Fibroblast of mammary gland (primary cell): ENCODE data around the gene SMG6.

Experiments
- DNase-seq: peaks from one replicate; pipeline ENCODE4 v3.0.0-alpha.2; 2010; ENCODE audit warnings: low read depth
- H3K4me3 ChIP-seq: 2 replicates; pipeline ENCODE4 v1.5.1; 2011; ENCODE audit warnings: low read depth, mild to moderate bottlenecking, low read length, moderate library complexity; ENCODE audit not compliant: control insufficient read depth
- TF ChIP-seq, protein P1 (sequence below): conservative IDR thresholded peaks from 2 replicates; pipeline ENCODE4 v1.5.1; 2011; ENCODE audit warnings: low read depth, low read length, inconsistent platforms; ENCODE audit not compliant: control insufficient read depth, insufficient read depth

The SMG6 gene

DNA sequence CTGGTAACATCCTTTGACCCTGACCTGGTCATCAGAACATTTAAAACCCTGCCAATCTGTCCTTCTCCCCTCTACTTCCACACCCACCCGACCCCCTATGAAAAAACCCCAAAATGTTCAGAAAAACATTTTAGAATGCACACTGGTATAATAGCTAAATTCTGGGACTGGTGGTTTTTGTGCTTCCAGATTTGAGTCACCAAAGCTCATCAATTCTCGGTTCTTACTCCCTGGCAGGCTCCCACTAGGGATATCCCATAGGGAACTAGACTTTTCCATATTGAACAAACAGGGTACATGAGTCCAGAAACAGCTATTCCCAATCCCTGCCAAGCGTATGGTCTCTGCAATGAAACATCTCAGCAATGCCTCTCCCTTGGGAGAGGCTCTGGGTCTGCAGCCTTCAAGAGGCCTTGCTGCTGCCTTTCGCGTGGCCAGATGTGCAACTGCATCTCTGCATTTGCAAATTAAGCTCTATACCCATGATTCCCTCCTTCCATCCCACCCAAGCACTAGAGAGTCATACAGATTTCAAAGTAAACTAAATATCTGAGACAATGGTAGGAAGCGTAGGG is 67.7 kb downstream of the SMG6 start:
- H3K4me3 ChIP-seq: no peak overlapping the region
- TF ChIP-seq, protein P1, sequence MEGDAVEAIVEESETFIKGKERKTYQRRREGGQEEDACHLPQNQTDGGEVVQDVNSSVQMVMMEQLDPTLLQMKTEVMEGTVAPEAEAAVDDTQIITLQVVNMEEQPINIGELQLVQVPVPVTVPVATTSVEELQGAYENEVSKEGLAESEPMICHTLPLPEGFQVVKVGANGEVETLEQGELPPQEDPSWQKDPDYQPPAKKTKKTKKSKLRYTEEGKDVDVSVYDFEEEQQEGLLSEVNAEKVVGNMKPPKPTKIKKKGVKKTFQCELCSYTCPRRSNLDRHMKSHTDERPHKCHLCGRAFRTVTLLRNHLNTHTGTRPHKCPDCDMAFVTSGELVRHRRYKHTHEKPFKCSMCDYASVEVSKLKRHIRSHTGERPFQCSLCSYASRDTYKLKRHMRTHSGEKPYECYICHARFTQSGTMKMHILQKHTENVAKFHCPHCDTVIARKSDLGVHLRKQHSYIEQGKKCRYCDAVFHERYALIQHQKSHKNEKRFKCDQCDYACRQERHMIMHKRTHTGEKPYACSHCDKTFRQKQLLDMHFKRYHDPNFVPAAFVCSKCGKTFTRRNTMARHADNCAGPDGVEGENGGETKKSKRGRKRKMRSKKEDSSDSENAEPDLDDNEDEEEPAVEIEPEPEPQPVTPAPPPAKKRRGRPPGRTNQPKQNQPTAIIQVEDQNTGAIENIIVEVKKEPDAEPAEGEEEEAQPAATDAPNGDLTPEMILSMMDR: peak; percentile 10
- peak; percentile 99 for DNase-seq

DNA sequence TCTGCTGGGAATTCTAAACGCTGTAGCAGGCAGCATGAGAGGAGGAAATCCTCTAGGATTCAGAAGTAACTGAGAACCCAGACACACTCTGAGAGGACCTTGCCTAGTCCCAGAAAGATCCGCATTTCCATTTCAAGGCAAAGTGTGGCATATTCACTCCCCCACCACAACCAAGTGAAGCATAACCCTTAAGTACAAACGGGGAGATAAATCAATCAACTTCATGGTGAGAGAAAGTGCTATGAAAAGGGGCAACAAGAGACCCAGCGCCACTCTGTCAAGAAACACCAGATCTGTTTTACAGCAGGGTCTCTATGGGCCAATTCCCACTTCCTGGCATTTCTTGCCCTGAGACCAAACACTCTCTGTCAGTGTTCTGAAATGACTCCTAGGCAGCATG is 68.3 kb downstream of the SMG6 start:
- H3K4me3 ChIP-seq: no peak overlapping the region
- DNase-seq: no peak
- TF ChIP-seq, protein P1: no peak

DNA sequence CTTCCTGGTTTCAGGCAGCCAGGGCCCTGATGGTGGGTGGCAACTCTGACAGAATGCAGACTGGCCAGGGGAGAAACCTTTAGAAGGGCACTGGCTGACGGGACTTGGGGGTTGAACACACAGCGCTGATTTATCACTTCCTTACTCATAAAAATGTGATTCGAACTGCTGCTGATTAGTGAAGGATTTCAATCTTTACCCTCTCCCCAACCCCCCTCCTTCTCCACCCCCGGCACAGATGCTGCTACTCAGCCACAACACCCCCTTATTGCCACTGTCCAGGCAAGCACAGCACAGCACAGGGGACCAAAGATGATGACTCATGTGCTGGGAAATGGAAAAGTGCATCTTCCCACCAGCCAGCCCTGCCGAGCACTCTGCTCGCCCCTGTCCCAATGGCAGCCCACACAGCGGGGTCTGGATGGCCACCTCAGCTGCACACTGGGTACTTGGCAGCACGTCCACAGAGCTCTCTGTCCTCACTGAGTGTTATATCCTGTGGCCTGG is 70.1 kb downstream of the SMG6 start:
- TF ChIP-seq, protein P1: no peak
- H3K4me3 ChIP-seq: no peak overlapping the region
- peak; percentile 97 for DNase-seq

DNA sequence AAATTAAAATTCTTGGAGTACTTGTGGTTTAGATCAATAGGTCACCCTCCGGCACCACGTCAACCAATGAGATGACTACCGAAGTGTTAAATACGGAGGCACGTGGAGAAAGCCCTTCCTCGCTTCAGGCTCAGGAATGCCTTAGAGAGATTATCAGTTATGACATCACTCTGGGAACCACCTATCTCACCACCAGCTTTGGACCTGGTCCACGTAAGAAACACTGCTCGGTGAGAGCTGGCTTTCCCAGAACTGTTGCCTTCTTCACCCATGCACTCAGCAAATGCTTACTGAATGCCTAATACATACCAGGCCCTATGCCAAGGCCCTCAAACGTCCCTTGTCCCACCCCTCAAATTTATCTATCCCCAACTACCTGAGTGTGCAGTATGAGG is 71.3 kb downstream of the SMG6 start:
- TF ChIP-seq, protein P1: no peak
- peak; percentile 95 for DNase-seq
- no peak overlapping the region for H3K4me3 ChIP-seq

DNA sequence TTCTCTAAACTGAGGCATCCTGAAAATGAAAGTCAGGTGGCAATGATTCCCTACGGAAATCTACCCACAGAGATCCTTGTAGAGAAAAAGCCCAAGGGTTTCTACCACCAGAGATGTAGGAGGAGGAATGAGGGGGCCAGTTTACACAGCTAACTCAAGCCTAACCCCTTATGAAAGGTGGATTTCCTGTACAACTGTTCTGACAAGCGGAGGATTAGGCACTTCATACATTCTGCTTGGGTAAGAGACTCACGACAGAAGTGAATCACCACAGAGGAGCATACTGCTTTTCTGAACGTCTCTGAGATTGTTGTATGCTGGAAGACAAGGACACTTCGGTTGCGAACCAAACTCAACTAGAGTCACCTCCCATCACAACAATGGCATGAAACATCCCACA is 72.7 kb downstream of the SMG6 start:
- peak; percentile 81 for DNase-seq
- TF ChIP-seq, protein P1: no peak
- no peak overlapping the region for H3K4me3 ChIP-seq

DNA sequence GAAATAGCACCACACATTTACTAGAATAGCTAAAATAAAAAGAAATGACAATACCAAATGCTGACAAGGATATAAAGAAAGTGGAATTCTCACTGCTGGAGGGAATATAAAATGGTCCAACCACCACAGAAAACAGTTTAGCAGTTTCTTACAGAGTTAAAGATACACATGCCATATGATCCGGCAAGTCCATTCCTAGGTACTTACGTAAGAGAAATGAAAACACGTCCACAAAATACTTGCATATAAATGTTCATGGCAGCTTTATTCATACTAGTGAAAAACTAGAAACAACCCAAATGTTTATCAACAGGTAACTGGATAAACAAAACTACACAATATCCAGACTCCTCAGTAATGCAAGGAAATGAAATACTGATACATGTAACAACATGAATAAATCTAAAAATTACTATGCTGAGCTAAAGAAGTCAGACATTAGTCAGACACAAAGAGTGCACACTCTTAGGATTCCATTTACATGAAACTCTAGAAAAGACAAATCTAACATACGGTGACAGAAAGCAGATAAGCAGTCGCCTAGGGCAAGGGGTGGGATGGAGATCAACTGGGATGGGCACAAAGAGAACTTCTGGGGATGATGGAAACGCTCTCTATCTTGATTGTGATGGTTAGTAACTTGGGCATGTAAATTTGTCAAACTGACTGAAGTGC is 76.4 kb downstream of the SMG6 start:
- TF ChIP-seq, protein P1: no peak
- DNase-seq: no peak
- no peak overlapping the region for H3K4me3 ChIP-seq
